ENCODE results near the gene CYB5R4. TPM values are rescaled to one million over a fixed set of nuclear protein-coding genes. Genes with fewer than 3 reads are reported as not detected.

Gene CYB5R4
- total and polyA plus RNA-seq, 2 of the 13 experiments (the other 11 are each of a cell fraction or from before 2014, with no cell fraction given): 5.3 to 26.1 TPM

- TF ChIP-seq MAX (IDR thresholded peaks at IDR 0.05) (no peak), MAFG (CRISPR knock-in tag; IDR thresholded peaks at IDR 0.05) (no peak), ZNF737 (CRISPR knock-in tag; IDR thresholded peaks at IDR 0.05; ENCODE audit: borderline replicate concordance) (no peak), RBM22 (optimal IDR thresholded peaks at IDR 0.05; ENCODE audit: low read length) (no peak), IKZF5 (CRISPR knock-in tag; IDR thresholded peaks at IDR 0.05) (no peak), NCOA5 (CRISPR knock-in tag; IDR thresholded peaks at IDR 0.05) (no peak), CREB1 (IDR thresholded peaks at IDR 0.05) (no peak), CREB1 (CRISPR knock-in tag; IDR thresholded peaks at IDR 0.05) (no peak), SRSF4 (IDR thresholded peaks at IDR 0.05; ENCODE audit: low read depth, low read length, poor library complexity, severe bottlenecking) (no peak)
Observed at GRCh38 chr6:83879746-83880145, 20.3 kb downstream of the CYB5R4 start (continued).

- FAIRE-seq (no peak), ATAC-seq (no peak), DNase-seq (ENCODE audit: low spot score) (no peak)
- Histone ChIP-seq H3K4me1 (ENCODE audit: insufficient read depth, low read length) (peaks cover 15% of the 10 kb centered on the region), H3K27me3 (ENCODE audit: control insufficient read depth in 1 of 2, insufficient read depth in 2 of 2, low read length in 2 of 2) (no peaks in the 10 kb centered on the region), H4K20me1 (ENCODE audit: insufficient read depth, low read length) (peaks cover 4% of the 10 kb centered on the region; the same call in 1 of the 2 replicates), H3K4me2 (ENCODE audit: low read depth, low read length) (no peak overlapping the region), H3K27ac (ENCODE audit: extremely low read length, insufficient read depth, low read length) (no peak overlapping the region), H3K4me3 (replicated peaks in 1 of 3; ENCODE audit: insufficient read depth in 1 of 3, low read depth in 2 of 3, low read length in 3 of 3) (no peak overlapping the region), H3K9me3 (ENCODE audit: low read length) (no peaks in the 10 kb centered on the region), H3K9ac (ENCODE audit: insufficient read depth, low read depth, low read length) (no peak overlapping the region), H3K36me3 (replicated peaks in 1 of 2; ENCODE audit: control insufficient read depth in 1 of 2, insufficient read depth in 2 of 2, low read length in 2 of 2) (no peaks in the 10 kb centered on the region), H2AFZ (ENCODE audit: low read length) (no peak overlapping the region), H3K79me2 (ENCODE audit: insufficient read depth, low read length) (peaks cover 7% of the 10 kb centered on the region)
- intact Hi-C loops (cut with micrococcal nuclease; ENCODE audit: unreplicated experiment): loop anchor here (5.0 to 10.0 kb wide), 3 partner anchors 172 to 1442 kb away; no protein-coding TSS in a partner anchor
- in situ Hi-C loops (cut with HindIII; ENCODE audit: extremely low pct_ligation_motif_present, low pct_unique_long_range_greater_than_20kb): no loop called here
- no TSS peak for BruUV-seq (replicated peaks)
- WGBS (ENCODE audit: low lambda C conversion rate): 60% methylated on average over 2 of the region's 2 CpGs
- ChIA-PET POLR2A (no interaction called here), CTCF (ENCODE audit: low intra/inter-chr PET ratio, low total read pairs) (interaction anchor here (2.9 kb wide), 1 partner anchor 337 kb away, joined by 30 read pairs; no protein-coding TSS in a partner anchor)
- TF ChIP-seq FUBP1 (CRISPR knock-in tag; IDR thresholded peaks at IDR 0.05; ENCODE audit: borderline replicate concordance) (no peak), ATM (IDR thresholded peaks at IDR 0.05; ENCODE audit: borderline replicate concordance) (no peak), CSRNP1 (CRISPR knock-in tag; IDR thresholded peaks at IDR 0.05) (no peak), DMTF1 (CRISPR knock-in tag; IDR thresholded peaks at IDR 0.05) (no peak), PITX1 (CRISPR knock-in tag; IDR thresholded peaks at IDR 0.05) (no peak), PHB2 (IDR thresholded peaks at IDR 0.05; ENCODE audit: partially characterized antibody) (no peak), KDM1A (CRISPR knock-in tag; IDR thresholded peaks at IDR 0.05) (no peak), SUZ12 (IDR thresholded peaks at IDR 0.05; ENCODE audit: low read depth, low read length) (no peak)
Observed at GRCh38 chr6:83883240-83883639, 23.8 kb downstream of the CYB5R4 start.

Measured in HepG2 (cell line).